DND-41 (cell line): ENCODE measurements around the gene TMEM60.

Source experiments
- ATAC-seq: fragments of 200-7000 bp; cut with Tn5 transposase; 3 replicates; pipeline ENCODE4 v1.9.1; 2021; ENCODE audit warnings: low read depth; ENCODE audit not compliant: insufficient read depth
- DNase-seq: peaks from one replicate; pipeline ENCODE4 v3.0.0-alpha.2; 2020
- H2AFZ ChIP-seq: 2 replicates; pipeline ENCODE4 v1.6.0; 2012; ENCODE audit warnings: low read depth, low read length
- H3K27ac ChIP-seq: 2 replicates; pipeline ENCODE4 v1.5.1; 2012; ENCODE audit warnings: low read length, inconsistent platforms
- H3K27me3 ChIP-seq: fragments of 200-600 bp; sonication (generic); 2 replicates; pipeline ENCODE4 v1.6.0; 2012; ENCODE audit warnings: low read length, mild to moderate bottlenecking, inconsistent platforms; ENCODE audit not compliant: insufficient read depth, poor library complexity
- H3K36me3 ChIP-seq: 2 replicates; pipeline ENCODE4 v1.5.1; 2012; ENCODE audit warnings: low read length, inconsistent platforms; ENCODE audit not compliant: insufficient read depth
- H3K4me1 ChIP-seq: 2 replicates; pipeline ENCODE4 v1.5.1; 2012; ENCODE audit warnings: mild to moderate bottlenecking, low read length; ENCODE audit not compliant: insufficient read depth
- H3K4me2 ChIP-seq: 2 replicates; pipeline ENCODE4 v1.6.0; 2012; ENCODE audit warnings: mild to moderate bottlenecking, moderate library complexity, low read length, inconsistent platforms; ENCODE audit not compliant: insufficient read depth
- H3K4me3 ChIP-seq, 2 experiments: fragments of 200-600 bp in 1 of 2; shearing (Covaris generic) in 1 of 2; 2 replicates each; pipeline ENCODE4 v1.5.1; 2012 to 2016; ENCODE audit warnings: inconsistent platforms in 2 of 2, low read length in 2 of 2, mild to moderate bottlenecking in 2 of 2, low read depth in 1 of 2, moderate library complexity in 1 of 2
- H3K79me2 ChIP-seq: 2 replicates; pipeline ENCODE4 v1.6.0; 2012; ENCODE audit warnings: low read length, inconsistent platforms; ENCODE audit not compliant: insufficient read depth
- H3K9ac ChIP-seq: 2 replicates; pipeline ENCODE4 v1.6.0; 2012; ENCODE audit warnings: low read depth, mild to moderate bottlenecking, inconsistent platforms, low read length, moderate library complexity
- H3K9me3 ChIP-seq: 2 replicates; pipeline ENCODE4 v1.5.1; 2012; ENCODE audit warnings: low read length, moderate library complexity, mild to moderate bottlenecking, inconsistent platforms; ENCODE audit not compliant: insufficient read depth, severe bottlenecking
- H4K20me1 ChIP-seq: 2 replicates; pipeline ENCODE4 v1.6.0; 2012; ENCODE audit warnings: low read length; ENCODE audit not compliant: insufficient read depth
- EZH2 ChIP-seq: IDR thresholded peaks from 3 replicates; pipeline ENCODE4 v1.6.1; 2012; ENCODE audit warnings: borderline replicate concordance, low read depth, mild to moderate bottlenecking, moderate library complexity, low read length, inconsistent platforms; ENCODE audit not compliant: severe bottlenecking
- TF ChIP-seq, protein P1 (sequence below): IDR thresholded peaks from 2 replicates; pipeline ENCODE4 v1.5.1; 2012; ENCODE audit warnings: borderline replicate concordance, low read length, moderate library complexity, mild to moderate bottlenecking; ENCODE audit not compliant: poor library complexity, severe bottlenecking; ENCODE audit errors: extremely low read depth

The TMEM60 gene

DNA sequence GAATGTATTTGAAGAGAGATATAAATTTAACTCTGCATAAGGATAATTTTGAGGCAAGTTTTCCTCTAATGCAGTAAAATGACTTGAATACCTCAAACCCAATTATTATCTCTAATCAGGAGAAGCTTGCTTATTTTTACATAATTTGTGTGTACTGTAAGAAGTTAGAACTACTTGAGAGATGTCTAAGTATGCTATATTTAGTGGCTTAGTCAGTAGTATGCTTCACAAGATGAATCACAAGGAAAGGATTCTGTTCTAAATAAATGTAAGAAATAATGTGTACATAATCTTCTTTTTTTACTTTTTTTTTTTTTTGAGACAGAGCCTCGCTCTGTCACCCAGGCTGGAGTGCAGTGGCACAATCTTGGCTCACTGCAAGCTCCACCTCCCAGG, 14.1 kb upstream of the TMEM60 start:
- H3K27ac ChIP-seq: no peak overlapping the region
- peaks cover 6% of the 10 kb centered on the region for H3K9me3 ChIP-seq

GRCh38 chr7:77811516-77812289, 13.5 kb upstream of the TMEM60 start:
- no peaks in the 10 kb centered on the region for H3K4me1 ChIP-seq
- ATAC-seq (no peak), DNase-seq (no peak)
- no peak overlapping the region for H2AFZ ChIP-seq
- no peak overlapping the region for H3K9ac ChIP-seq
- no peak overlapping the region for H3K4me2 ChIP-seq
- peaks cover 5% of the 10 kb centered on the region for H3K9me3 ChIP-seq
- H3K79me2 ChIP-seq: peaks cover 94% of the 10 kb centered on the region
- TF ChIP-seq, protein P1, sequence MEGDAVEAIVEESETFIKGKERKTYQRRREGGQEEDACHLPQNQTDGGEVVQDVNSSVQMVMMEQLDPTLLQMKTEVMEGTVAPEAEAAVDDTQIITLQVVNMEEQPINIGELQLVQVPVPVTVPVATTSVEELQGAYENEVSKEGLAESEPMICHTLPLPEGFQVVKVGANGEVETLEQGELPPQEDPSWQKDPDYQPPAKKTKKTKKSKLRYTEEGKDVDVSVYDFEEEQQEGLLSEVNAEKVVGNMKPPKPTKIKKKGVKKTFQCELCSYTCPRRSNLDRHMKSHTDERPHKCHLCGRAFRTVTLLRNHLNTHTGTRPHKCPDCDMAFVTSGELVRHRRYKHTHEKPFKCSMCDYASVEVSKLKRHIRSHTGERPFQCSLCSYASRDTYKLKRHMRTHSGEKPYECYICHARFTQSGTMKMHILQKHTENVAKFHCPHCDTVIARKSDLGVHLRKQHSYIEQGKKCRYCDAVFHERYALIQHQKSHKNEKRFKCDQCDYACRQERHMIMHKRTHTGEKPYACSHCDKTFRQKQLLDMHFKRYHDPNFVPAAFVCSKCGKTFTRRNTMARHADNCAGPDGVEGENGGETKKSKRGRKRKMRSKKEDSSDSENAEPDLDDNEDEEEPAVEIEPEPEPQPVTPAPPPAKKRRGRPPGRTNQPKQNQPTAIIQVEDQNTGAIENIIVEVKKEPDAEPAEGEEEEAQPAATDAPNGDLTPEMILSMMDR: no peak
- no peak for TF ChIP-seq EZH2
- no peaks in the 10 kb centered on the region for H3K27me3 ChIP-seq
- peaks cover 11% of the 10 kb centered on the region for H3K36me3 ChIP-seq
- H4K20me1 ChIP-seq: peaks cover 16% of the 10 kb centered on the region; the same call in 1 of the 2 replicates
- no peak overlapping the region for H3K4me3 ChIP-seq
- H3K27ac ChIP-seq: no peak overlapping the region

More for the DNA sequence above, 14.1 kb upstream of the TMEM60 start:
- ATAC-seq: no peak
- no peak overlapping the region for H3K4me2 ChIP-seq
- peaks cover 94% of the 10 kb centered on the region for H3K79me2 ChIP-seq
- no peak for TF ChIP-seq EZH2
- TF ChIP-seq, protein P1: no peak
- H3K36me3 ChIP-seq: peaks cover 17% of the 10 kb centered on the region
- no peaks in the 10 kb centered on the region for H3K4me1 ChIP-seq
- no peak overlapping the region for H3K9ac ChIP-seq
- H4K20me1 ChIP-seq: peaks cover 16% of the 10 kb centered on the region; the same call in 1 of the 2 replicates
- no peak for DNase-seq
- H3K4me3 ChIP-seq: no peak overlapping the region
- H3K27me3 ChIP-seq: no peaks in the 10 kb centered on the region
- H2AFZ ChIP-seq: no peak overlapping the region

GRCh38 chr7:77808517-77808916, 10.3 kb upstream of the TMEM60 start:
- peaks cover 7% of the 10 kb centered on the region for H3K4me1 ChIP-seq
- TF ChIP-seq EZH2: no peak
- H3K9ac ChIP-seq: no peak overlapping the region
- H3K4me3 ChIP-seq: no peak overlapping the region
- peaks cover 16% of the 10 kb centered on the region; the same call in 1 of the 2 replicates for H4K20me1 ChIP-seq
- H3K36me3 ChIP-seq: no peaks in the 10 kb centered on the region; the same call in 1 of the 2 replicates
- no peak overlapping the region for H2AFZ ChIP-seq
- peaks cover 21% of the 10 kb centered on the region for H3K9me3 ChIP-seq
- peaks cover 99% of the 10 kb centered on the region for H3K79me2 ChIP-seq
- DNase-seq (no peak), ATAC-seq (no peak)
- no peak overlapping the region for H3K4me2 ChIP-seq
- no peaks in the 10 kb centered on the region for H3K27me3 ChIP-seq
- no peak overlapping the region for H3K27ac ChIP-seq

- H3K27me3 ChIP-seq: no peaks in the 10 kb centered on the region
- H3K36me3 ChIP-seq: no peaks in the 10 kb centered on the region; the same call in 1 of the 2 replicates
- H3K4me1 ChIP-seq: peaks cover 28% of the 10 kb centered on the region
- ATAC-seq: no peak
- peaks cover 20% of the 10 kb centered on the region; the same call in 1 of the 2 replicates for H4K20me1 ChIP-seq
- DNase-seq: no peak
- H3K4me3 ChIP-seq: no peak overlapping the region
- H3K9ac ChIP-seq: no peak overlapping the region
- peaks cover 21% of the 10 kb centered on the region for H3K9me3 ChIP-seq
- no peak for TF ChIP-seq EZH2
- TF ChIP-seq, protein P1: no peak
- H3K27ac ChIP-seq: no peak overlapping the region
- peaks cover 100% of the 10 kb centered on the region for H3K79me2 ChIP-seq
- no peak overlapping the region for H2AFZ ChIP-seq
- H3K4me2 ChIP-seq: no peak overlapping the region
Measured at GRCh38 chr7:77806425-77806824, 8.2 kb upstream of the TMEM60 start.
